ENCODE measurements around the gene MRPS23. TPM values are rescaled to one million over a fixed set of nuclear protein-coding genes. Genes with fewer than 3 reads are reported as not detected.
A peak's percentile ranks its signal among the peaks of the same experiment; 100 is the strongest.
"Not testable (repeated sequence)": the region's sequence is repeated elsewhere in the genome, so short reads cannot be mapped to it uniquely, and the experiment has no call there.

Gene MRPS23
- total RNA-seq, 6 experiments from 2014 or later = 47.0 to 62.5 (median 56.4) TPM

DNA sequence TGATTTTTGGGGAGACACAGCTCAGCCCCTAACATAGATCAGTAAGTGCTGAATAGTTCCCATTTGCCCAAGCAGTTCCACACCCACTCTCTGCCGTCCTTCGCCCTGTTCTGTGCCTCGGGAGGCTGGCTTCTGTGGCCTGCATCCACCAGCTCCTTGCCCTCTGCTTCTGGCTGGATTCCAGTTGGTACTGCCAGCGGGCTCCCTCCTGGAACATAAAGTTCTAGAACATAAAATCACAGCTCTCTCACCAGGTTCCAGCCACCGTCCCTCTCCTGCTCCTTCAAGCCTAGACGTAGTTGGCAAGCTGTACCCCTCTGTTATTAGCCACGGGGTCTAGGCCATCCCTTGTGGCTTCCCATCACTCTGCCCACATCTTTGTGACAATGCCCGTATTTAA, 3.9 kb upstream of the MRPS23 start:
- H3K4me3 Mint-ChIP-seq = no peak overlapping the region

DNA sequence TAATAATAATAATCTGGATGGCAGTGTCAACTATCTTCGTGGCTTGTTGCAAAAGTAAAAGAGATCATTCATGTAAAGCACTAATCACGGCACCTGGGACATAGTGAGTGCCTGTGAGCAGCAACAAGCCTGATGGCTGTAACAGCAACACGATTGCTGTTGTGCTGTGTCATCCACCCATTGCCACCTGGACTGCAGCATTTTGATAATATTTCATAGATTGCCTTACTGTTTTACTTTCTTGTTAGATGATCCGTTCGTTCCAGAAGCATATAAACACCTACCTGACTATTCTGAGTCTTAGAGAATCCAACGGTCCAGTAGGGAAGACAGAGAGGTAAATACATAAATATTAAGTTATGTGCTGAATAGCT, 3.1 kb upstream of the MRPS23 start:
- no peak for DNase-seq
- Mint-ChIP-seq H3K36me3 (ENCODE audit: low read depth) (peaks cover 9% of the 10 kb centered on the region), H3K4me3 (no peak overlapping the region), H3K27ac (no peak overlapping the region), H3K9me3 (no peaks in the 10 kb centered on the region), H3K4me1 (ENCODE audit: low read depth) (peaks cover 40% of the 10 kb centered on the region), H3K27me3 (ENCODE audit: insufficient read depth) (peaks cover 2% of the 10 kb centered on the region)
- TF ChIP-seq, protein P1, sequence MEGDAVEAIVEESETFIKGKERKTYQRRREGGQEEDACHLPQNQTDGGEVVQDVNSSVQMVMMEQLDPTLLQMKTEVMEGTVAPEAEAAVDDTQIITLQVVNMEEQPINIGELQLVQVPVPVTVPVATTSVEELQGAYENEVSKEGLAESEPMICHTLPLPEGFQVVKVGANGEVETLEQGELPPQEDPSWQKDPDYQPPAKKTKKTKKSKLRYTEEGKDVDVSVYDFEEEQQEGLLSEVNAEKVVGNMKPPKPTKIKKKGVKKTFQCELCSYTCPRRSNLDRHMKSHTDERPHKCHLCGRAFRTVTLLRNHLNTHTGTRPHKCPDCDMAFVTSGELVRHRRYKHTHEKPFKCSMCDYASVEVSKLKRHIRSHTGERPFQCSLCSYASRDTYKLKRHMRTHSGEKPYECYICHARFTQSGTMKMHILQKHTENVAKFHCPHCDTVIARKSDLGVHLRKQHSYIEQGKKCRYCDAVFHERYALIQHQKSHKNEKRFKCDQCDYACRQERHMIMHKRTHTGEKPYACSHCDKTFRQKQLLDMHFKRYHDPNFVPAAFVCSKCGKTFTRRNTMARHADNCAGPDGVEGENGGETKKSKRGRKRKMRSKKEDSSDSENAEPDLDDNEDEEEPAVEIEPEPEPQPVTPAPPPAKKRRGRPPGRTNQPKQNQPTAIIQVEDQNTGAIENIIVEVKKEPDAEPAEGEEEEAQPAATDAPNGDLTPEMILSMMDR (IDR thresholded peaks at IDR 0.05) = no peak

More for the DNA sequence above, 3.9 kb upstream of the MRPS23 start:
- Mint-ChIP-seq H3K9me3 (no peaks in the 10 kb centered on the region), H3K36me3 (ENCODE audit: low read depth) (peaks cover 9% of the 10 kb centered on the region), H3K27ac (peak overlapping the region; percentile 1; the same call in 1 of the 2 replicates), H3K4me1 (ENCODE audit: low read depth) (peaks cover 43% of the 10 kb centered on the region), H3K27me3 (ENCODE audit: insufficient read depth) (peaks cover 3% of the 10 kb centered on the region)
- no peak for DNase-seq
- TF ChIP-seq, protein P1 (IDR thresholded peaks at IDR 0.05) = no peak

DNA sequence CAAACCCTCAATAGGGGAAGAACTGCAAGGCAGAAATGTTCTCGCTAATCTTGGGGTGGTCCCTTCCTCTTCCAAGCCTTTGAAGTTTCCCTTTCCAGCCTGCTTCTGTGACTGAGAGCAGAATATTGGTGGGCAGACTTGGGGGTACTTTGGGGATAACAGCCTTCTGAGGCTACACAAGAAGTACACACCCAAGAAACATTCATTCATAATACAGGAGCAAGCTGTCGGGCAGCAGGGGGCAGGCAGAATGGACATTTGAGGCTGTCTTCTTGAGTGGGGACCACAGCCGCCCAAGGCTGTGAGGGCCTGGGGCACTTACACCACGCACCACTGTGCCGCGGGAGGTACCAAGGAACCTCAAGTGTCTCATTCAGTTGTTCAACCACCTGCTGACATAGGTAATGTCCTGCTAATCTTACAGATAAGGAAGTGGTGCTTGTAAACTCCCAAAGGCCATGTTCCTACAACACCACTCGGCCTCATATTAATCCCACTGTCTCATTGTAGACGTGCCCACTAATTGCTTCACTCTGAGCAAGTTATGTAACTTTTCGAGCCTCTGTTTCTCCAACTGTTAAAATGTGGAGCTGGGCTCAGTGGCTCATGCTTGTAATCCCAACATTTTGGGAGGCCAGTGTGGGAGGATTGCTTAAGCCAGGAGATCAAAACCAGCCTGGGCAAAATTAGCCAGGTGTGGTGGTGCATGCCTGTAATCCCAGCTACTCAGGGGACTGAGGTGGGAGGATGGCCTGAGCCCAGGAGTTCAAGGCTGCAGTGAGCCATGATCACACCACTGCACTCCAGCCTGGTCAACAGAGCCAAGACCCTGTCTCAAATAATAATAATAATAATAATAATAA, 2.5 kb upstream of the MRPS23 start:
- H3K4me1 Mint-ChIP-seq (ENCODE audit: low read depth) = peaks cover 38% of the 10 kb centered on the region
- H3K27ac Mint-ChIP-seq = peak overlapping the region; percentile 98
- no peak for DNase-seq
- H3K27me3 Mint-ChIP-seq (ENCODE audit: insufficient read depth) = peaks cover 2% of the 10 kb centered on the region
- H3K36me3 Mint-ChIP-seq (ENCODE audit: low read depth) = peaks cover 9% of the 10 kb centered on the region
- TF ChIP-seq, protein P1 (IDR thresholded peaks at IDR 0.05) = peak; percentile 23
- H3K9me3 Mint-ChIP-seq = no peaks in the 10 kb centered on the region
- H3K4me3 Mint-ChIP-seq = peak overlapping the region; percentile 54; the same call in 1 of the 2 replicates

DNA sequence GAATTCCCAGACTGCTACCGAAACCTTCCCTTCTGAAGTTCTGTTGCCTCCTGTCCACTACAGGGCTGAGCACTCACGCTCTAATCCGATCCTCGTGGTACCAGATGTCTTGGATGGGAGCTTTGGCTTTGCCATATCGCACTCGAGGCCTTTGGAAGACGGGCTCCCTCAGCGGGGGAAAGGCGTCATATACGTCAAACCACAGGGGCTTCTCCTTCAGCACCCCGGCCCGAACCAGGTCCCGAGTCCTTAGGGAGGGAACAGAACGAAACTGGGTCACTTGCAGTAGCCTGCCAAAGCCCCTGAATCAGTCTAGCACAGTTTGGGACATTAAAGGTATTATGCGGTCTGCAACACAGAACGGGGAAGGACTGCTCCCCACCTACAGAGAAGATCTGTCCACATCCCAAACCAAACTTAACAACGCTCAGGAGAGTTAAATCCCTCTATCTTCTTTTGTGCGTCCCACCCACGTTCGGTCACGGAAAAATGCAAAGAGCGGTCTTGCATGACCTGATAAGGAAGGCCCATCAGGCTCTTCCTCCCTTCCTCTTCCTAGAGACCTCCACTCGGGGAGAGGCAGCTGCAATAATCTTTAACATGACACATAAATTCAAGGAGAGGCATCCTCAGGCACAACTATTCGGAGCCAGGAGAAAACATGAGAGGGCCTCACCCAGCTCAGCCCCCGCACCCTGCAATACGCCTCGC, 526 bp downstream of the MRPS23 start:
- DNase-seq = no peak
- Mint-ChIP-seq H3K4me3 (peak overlapping the region; percentile 100), H3K4me1 (ENCODE audit: low read depth) (peaks cover 30% of the 10 kb centered on the region), H3K27ac (peak overlapping the region; percentile 98), H3K27me3 (ENCODE audit: insufficient read depth) (peaks cover 1% of the 10 kb centered on the region), H3K9me3 (no peaks in the 10 kb centered on the region), H3K36me3 (ENCODE audit: low read depth) (peaks cover 14% of the 10 kb centered on the region)
- TF ChIP-seq, protein P1 (IDR thresholded peaks at IDR 0.05) = no peak

DNA sequence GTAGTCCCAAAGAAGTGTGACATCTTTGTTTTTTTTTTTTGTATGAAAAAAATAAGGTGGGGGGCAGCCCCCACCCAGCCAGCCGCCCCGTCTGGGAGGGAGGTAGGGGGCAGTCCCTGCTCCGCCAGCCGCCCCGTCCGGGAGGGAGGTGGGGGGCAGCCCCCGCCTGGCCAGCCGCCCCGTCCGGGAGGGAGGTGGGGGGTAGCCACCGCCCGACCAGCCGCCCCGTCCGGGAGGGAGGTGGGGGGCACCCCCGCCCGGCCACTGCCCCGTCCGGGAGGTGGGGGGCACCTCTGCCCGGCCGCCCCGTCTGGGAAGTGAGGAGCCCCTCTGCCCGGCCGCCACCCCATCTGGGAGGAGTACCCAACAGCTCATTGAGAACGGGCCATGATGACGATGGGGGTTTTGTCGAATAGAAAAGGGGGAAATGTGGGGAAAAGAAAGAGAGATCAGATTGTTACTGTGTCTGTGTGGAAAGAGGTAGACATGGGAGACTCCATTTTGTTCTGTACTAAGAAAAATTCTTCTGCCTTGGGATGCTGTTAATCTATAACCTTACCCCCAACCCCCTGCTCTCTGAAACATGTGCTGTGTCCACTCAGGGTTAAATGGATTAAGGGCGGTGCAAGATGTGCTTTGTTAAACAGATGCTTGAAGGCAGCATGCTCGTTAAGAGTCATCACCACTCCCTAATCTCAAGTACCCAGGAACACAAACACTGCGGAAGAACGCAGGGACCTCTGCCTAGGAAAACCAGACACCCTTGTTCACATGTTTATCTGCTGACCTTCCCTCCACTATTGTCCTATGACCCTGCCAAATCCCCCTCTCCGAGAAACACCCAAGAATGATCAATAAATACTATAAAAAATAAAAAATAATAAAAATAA, 3.5 kb downstream of the MRPS23 start:
- not testable (repeated sequence) for H3K27ac Mint-ChIP-seq
- H3K36me3 Mint-ChIP-seq (ENCODE audit: low read depth) = peaks cover 14% of the 10 kb centered on the region

More for the DNA sequence above, 3.5 kb downstream of the MRPS23 start:
- H3K4me1 Mint-ChIP-seq (ENCODE audit: low read depth) = peaks cover 21% of the 10 kb centered on the region
- not testable (repeated sequence) for DNase-seq; H3K4me3 Mint-ChIP-seq; H3K9me3 Mint-ChIP-seq; H3K27me3 Mint-ChIP-seq (ENCODE audit: insufficient read depth)

Measured in HFFc6 (cell line).